Liver (tissue), 9 donors: Measurements from ENCODE around the gene DCC. TPM values are rescaled to one million over a fixed set of nuclear protein-coding genes. Genes with fewer than 3 reads are reported as not detected.

ENCODE experiments used
- DNase-seq: peaks from one replicate; pipeline ENCODE4 v3.0.0-alpha.2; 2017; ENCODE audit warnings: low spot score
- H3K27ac ChIP-seq, 2 donors: one replicate each; pipeline ENCODE4 v1.7.0; 2013; ENCODE audit warnings: inconsistent platforms in 2 of 2, low read length in 2 of 2, control low read depth in 1 of 2, low read depth in 1 of 2, mild to moderate bottlenecking in 1 of 2
- H3K27me3 ChIP-seq, 4 donors: one replicate each; pipeline versions ENCODE4 v1.6.1 to v1.7.0; 2013; ENCODE audit warnings: low read length in 3 of 4, inconsistent platforms in 1 of 4, mild to moderate bottlenecking in 1 of 4, moderate library complexity in 1 of 4; ENCODE audit not compliant: control insufficient read depth in 4 of 4, insufficient read depth in 4 of 4
- H3K36me3 ChIP-seq, 4 donors: one replicate each; pipeline versions ENCODE4 v1.6.1 to v1.7.0; 2013; ENCODE audit warnings: low read length in 3 of 4, mild to moderate bottlenecking in 3 of 4, low read depth in 1 of 4, moderate library complexity in 1 of 4; ENCODE audit not compliant: control insufficient read depth in 4 of 4, insufficient read depth in 3 of 4
- H3K4me1 ChIP-seq, 4 donors: one replicate each; pipeline versions ENCODE4 v1.6.1 to v1.7.0; 2013; ENCODE audit warnings: low read length in 3 of 4, mild to moderate bottlenecking in 3 of 4, moderate library complexity in 1 of 4; ENCODE audit not compliant: control insufficient read depth in 4 of 4, insufficient read depth in 4 of 4
- H3K4me3 ChIP-seq, 3 donors: one replicate each; pipeline versions ENCODE4 v1.6.1 to v1.7.0; 2013; ENCODE audit warnings: low read length in 3 of 3, control low read depth in 1 of 3, low read depth in 1 of 3, mild to moderate bottlenecking in 1 of 3
- H3K9ac ChIP-seq, 2 donors: one replicate each; pipeline ENCODE4 v1.7.0; 2013; ENCODE audit warnings: low read length in 2 of 2, mild to moderate bottlenecking in 2 of 2, moderate library complexity in 2 of 2, control low read depth in 1 of 2, low read depth in 1 of 2
- H3K9me3 ChIP-seq, 4 donors: one replicate each; pipeline versions ENCODE4 v1.6.1 to v1.7.0; 2013; ENCODE audit warnings: low read length in 3 of 4; ENCODE audit not compliant: control insufficient read depth in 4 of 4
- EGR1 ChIP-seq, 2 donors: IDR thresholded peaks; 2 replicates each; pipeline ENCODE4 v1.6.1; 2016 to 2018; ENCODE audit warnings: antibody characterized with exemption in 2 of 2, low read depth in 2 of 2
- FOXA1 ChIP-seq: IDR thresholded peaks from 2 replicates; pipeline ENCODE4 v1.6.1; 2016; ENCODE audit warnings: antibody characterized with exemption
- FOXA2 ChIP-seq: IDR thresholded peaks from 2 replicates; pipeline ENCODE4 v1.6.1; 2016; ENCODE audit warnings: antibody characterized with exemption
- HNF4A ChIP-seq, 2 donors: conservative IDR thresholded peaks; 2 replicates each; pipeline ENCODE4 v1.6.1; 2016; ENCODE audit warnings: antibody characterized with exemption in 2 of 2, mild to moderate bottlenecking in 2 of 2
- HNF4G ChIP-seq: IDR thresholded peaks from 2 replicates; pipeline ENCODE4 v1.6.1; 2016; ENCODE audit warnings: antibody characterized with exemption
- NR2F2 ChIP-seq: IDR thresholded peaks from 2 replicates; pipeline ENCODE4 v1.6.1; 2016; ENCODE audit warnings: antibody characterized with exemption
- RAD21 ChIP-seq, 2 donors: IDR thresholded peaks; 2 replicates each; pipeline ENCODE4 v1.6.1; 2016; ENCODE audit warnings: antibody characterized with exemption in 2 of 2, mild to moderate bottlenecking in 2 of 2
- SP1 ChIP-seq: IDR thresholded peaks from 2 replicates; pipeline ENCODE4 v1.6.1; 2018; ENCODE audit warnings: antibody characterized with exemption, mild to moderate bottlenecking
- TAF1 ChIP-seq: conservative IDR thresholded peaks from 2 replicates; pipeline ENCODE4 v1.6.1; 2016; ENCODE audit warnings: antibody characterized with exemption, mild to moderate bottlenecking
- YY1 ChIP-seq: IDR thresholded peaks from 2 replicates; pipeline ENCODE4 v1.6.1; 2016; ENCODE audit warnings: antibody characterized with exemption, mild to moderate bottlenecking
- WGBS: extraction: QIAGEN DNeasy Blood & Tissue Kit; methylation state at CpG from one replicate; pipeline ENCODE4 v1.1.7; 2013; 5-methylcytosine and 5-hydroxymethylcytosine counted together
- polyA plus RNA-seq, 2 donors: library from polyadenylated mRNA; stranded (reverse) in 1 of 2; unstranded in 1 of 2; fragments of 200-250 nt in 1 of 2; fragments of >200 nt in 1 of 2; fragmentation: Nextera tagmentation in 1 of 2; extraction: Ambion mirVana in 1 of 2; gene quantifications; one replicate each; pipeline versions ENCODE4 v1.2.1 to v1.2.3, GENCODE V29; 2013 to 2015
- total RNA-seq, 2 donors: library from RNA; depleted of rRNA; stranded (reverse); fragments of >200 nt; gene quantifications; one replicate each; pipeline ENCODE4 v1.2.3, GENCODE V29; 2014
- TF ChIP-seq, protein P1 (sequence below): IDR thresholded peaks from 2 replicates; pipeline ENCODE4 v1.6.1; 2016; ENCODE audit warnings: antibody characterized with exemption
- TF ChIP-seq, protein P2 (sequence below): IDR thresholded peaks from 2 replicates; pipeline ENCODE4 v1.6.1; 2016; ENCODE audit warnings: antibody characterized with exemption
- TF ChIP-seq, protein P3 (sequence below): IDR thresholded peaks from 2 replicates; pipeline ENCODE4 v1.6.1; 2016; ENCODE audit warnings: antibody characterized with exemption
- TF ChIP-seq, protein P4 (sequence below): fragments of 150-350 bp; IDR thresholded peaks from 2 replicates; pipeline ENCODE4 v1.5.1; 2017; ENCODE audit warnings: improper control_type of control experiment, low read depth, low read length; ENCODE audit not compliant: missing input control
- donor health status: healthy.
- donor health status: healthy.
- donor health status: healthy.
- donor health status: healthy.
- donor health status: healthy.

Gene DCC
- total and polyA plus RNA-seq, 4 donors = under 0.01 to 0.03 TPM; not detected in 2

DNA sequence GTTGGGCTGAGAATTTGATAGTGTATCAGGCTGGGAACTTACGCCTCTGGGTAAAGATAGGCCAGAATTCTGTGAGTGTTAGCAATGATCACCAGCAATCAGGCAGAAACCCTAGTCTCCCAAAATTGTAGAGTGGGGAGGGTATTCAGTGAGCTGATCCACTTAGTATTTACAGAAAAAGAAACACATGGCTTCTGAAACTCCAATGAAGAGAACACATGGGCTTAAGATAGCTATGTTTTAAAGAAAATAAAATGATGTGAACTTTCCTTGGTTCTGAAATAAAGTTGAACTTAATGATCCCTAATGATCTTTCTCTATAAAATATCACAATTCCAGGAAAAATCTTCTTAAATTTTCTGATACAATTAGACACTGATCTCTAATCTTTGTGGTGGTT, 472.8 kb downstream of the DCC start:
- WGBS = 92% methylated on average over 1 of the region's 1 CpG
- H3K36me3 ChIP-seq = no peaks in the 10 kb centered on the region
- no peak for DNase-seq
- no peak overlapping the region for H3K27ac ChIP-seq
- no peak overlapping the region for H3K9ac ChIP-seq
- no peaks in the 10 kb centered on the region for H3K27me3 ChIP-seq
- H3K4me3 ChIP-seq = no peak overlapping the region
- TF ChIP-seq, protein P1, sequence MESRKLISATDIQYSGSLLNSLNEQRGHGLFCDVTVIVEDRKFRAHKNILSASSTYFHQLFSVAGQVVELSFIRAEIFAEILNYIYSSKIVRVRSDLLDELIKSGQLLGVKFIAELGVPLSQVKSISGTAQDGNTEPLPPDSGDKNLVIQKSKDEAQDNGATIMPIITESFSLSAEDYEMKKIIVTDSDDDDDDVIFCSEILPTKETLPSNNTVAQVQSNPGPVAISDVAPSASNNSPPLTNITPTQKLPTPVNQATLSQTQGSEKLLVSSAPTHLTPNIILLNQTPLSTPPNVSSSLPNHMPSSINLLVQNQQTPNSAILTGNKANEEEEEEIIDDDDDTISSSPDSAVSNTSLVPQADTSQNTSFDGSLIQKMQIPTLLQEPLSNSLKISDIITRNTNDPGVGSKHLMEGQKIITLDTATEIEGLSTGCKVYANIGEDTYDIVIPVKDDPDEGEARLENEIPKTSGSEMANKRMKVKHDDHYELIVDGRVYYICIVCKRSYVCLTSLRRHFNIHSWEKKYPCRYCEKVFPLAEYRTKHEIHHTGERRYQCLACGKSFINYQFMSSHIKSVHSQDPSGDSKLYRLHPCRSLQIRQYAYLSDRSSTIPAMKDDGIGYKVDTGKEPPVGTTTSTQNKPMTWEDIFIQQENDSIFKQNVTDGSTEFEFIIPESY = no peak
- TF ChIP-seq HNF4A (conservative IDR thresholded peaks at IDR 0.05) (no peak), TAF1 (no peak), YY1 (no peak), SP1 (no peak), FOXA2 (no peak)
- TF ChIP-seq, protein P2, sequence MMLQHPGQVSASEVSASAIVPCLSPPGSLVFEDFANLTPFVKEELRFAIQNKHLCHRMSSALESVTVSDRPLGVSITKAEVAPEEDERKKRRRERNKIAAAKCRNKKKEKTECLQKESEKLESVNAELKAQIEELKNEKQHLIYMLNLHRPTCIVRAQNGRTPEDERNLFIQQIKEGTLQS = no peak
- TF ChIP-seq, protein P3, sequence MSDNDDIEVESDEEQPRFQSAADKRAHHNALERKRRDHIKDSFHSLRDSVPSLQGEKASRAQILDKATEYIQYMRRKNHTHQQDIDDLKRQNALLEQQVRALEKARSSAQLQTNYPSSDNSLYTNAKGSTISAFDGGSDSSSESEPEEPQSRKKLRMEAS = no peak
- H3K9me3 ChIP-seq = peaks cover 0 to 3% (median 0%) of the 10 kb centered on the region in 4 donors
- no peaks in the 10 kb centered on the region for H3K4me1 ChIP-seq

DNA sequence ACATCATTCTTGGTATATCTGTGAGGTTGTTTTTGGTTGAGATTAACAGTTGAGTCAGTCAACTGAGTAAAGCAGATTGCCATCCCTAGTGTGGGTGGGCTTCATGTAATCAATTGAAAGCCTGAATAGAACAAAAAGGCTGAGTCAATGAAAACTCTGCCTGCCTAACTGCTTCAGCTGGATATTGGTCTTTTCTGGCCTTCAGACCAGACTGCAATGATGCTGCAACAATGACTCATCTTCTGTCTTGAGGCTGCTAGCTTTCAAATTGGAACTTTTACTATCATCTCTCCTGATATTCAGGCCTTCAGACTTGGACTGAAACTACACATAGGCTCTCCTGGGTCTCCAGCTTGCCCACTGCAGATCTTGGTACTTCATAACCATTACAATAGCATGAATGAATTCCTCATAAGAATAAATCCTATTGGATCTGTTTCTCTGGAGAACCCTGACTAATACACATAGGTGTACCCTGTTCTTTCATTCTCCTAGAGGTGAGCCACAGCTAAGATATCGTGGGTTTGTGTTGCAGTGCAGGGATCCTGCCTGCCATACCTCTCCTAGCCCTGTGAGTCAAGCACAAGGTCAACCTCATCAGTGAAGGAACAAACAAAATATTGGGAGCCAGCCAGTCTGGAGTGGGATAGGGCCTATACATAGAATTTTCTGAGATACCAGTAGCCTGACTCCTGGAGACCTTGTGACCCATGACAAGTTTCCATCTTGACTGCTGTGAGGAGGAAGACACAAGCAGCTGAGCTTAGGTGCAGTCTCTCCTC, 473.8 kb downstream of the DCC start:
- Histone ChIP-seq H3K27ac (no peak overlapping the region), H3K4me3 (no peak overlapping the region), H3K36me3 (no peaks in the 10 kb centered on the region), H3K4me1 (no peaks in the 10 kb centered on the region), H3K27me3 (no peaks in the 10 kb centered on the region), H3K9ac (no peak overlapping the region), H3K9me3 (peaks cover 0 to 3% (median 0%) of the 10 kb centered on the region in 4 donors)
- TF ChIP-seq, protein P3 = no peak
- no peak for TF ChIP-seq HNF4G
- TF ChIP-seq, protein P2 = no peak
- TF ChIP-seq TAF1 = no peak
- TF ChIP-seq EGR1 (IDR thresholded peaks at IDR 0.05; ENCODE audit: low read depth in 2 of 2) = no peak
- TF ChIP-seq, protein P4, sequence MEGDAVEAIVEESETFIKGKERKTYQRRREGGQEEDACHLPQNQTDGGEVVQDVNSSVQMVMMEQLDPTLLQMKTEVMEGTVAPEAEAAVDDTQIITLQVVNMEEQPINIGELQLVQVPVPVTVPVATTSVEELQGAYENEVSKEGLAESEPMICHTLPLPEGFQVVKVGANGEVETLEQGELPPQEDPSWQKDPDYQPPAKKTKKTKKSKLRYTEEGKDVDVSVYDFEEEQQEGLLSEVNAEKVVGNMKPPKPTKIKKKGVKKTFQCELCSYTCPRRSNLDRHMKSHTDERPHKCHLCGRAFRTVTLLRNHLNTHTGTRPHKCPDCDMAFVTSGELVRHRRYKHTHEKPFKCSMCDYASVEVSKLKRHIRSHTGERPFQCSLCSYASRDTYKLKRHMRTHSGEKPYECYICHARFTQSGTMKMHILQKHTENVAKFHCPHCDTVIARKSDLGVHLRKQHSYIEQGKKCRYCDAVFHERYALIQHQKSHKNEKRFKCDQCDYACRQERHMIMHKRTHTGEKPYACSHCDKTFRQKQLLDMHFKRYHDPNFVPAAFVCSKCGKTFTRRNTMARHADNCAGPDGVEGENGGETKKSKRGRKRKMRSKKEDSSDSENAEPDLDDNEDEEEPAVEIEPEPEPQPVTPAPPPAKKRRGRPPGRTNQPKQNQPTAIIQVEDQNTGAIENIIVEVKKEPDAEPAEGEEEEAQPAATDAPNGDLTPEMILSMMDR = no peak
- TF ChIP-seq FOXA1 = no peak
- TF ChIP-seq NR2F2 = no peak
- TF ChIP-seq FOXA2 = no peak
- no peak for TF ChIP-seq RAD21 (IDR thresholded peaks at IDR 0.05)
- DNase-seq = no peak
- WGBS = 44% methylated on average over 1 of the region's 1 CpG
